Measurements from ENCODE around the gene CDC42EP1. TPM values are rescaled to one million over a fixed set of nuclear protein-coding genes. Genes with fewer than 3 reads are reported as not detected.

CDC42EP1 gene
- polyA plus RNA-seq, 1 of the 3 experiments (the other 2 are of a cell fraction) = 24.9 TPM

GRCh38 chr22:37571258-37571991, 11.1 kb downstream of the CDC42EP1 start:
- H3K9me3 ChIP-seq = no peaks in the 10 kb centered on the region
- CTCF ChIA-PET = interaction anchor here (1.0 to 20.5 kb wide), 5 partner anchors 10 to 36 kb away, joined by 5 to 647 read pairs (median 9); partner anchors contain the start of gene GGA1
- DNase-seq = peak; percentile 38
- 66% methylated on average over 8 of the region's 16 CpGs for WGBS (ENCODE audit: low lambda C conversion rate)
- peaks cover 3 to 19% of the 10 kb centered on the region in 2 experiments for H3K36me3 ChIP-seq (replicated peaks in 1 of 2; ENCODE audit: control insufficient read depth in 1 of 2, insufficient read depth in 2 of 2, low read length in 1 of 2)
- POLR2A ChIA-PET = no interaction called here
- H3K4me2 ChIP-seq = no peak overlapping the region
- H3K79me2 ChIP-seq (ENCODE audit: insufficient read depth) = peaks cover 25% of the 10 kb centered on the region
- H3K9me2 ChIP-seq = no peaks in the 10 kb centered on the region
- H3K4me1 ChIP-seq (ENCODE audit: control insufficient read depth in 1 of 2, insufficient read depth in 2 of 2, low read depth in 1 of 2, low read length in 1 of 2) = no peaks in the 10 kb centered on the region; a peak in 1 of 4 replicates
- peaks cover 51% of the 10 kb centered on the region for H4K20me1 ChIP-seq (ENCODE audit: insufficient read depth)
- no peak overlapping the region for H2AFZ ChIP-seq (ENCODE audit: low read depth)
- H3F3A ChIP-seq (replicated peaks; ENCODE audit: insufficient read depth) = peaks cover 7% of the 10 kb centered on the region
- H3K4me3 ChIP-seq (ENCODE audit: low read depth in 2 of 2, low read length in 1 of 2) = no peak overlapping the region
- no peaks in the 10 kb centered on the region for H3K27me3 ChIP-seq (ENCODE audit: insufficient read depth)
- H3K9ac ChIP-seq = no peak overlapping the region
- TF ChIP-seq PBX3 (IDR thresholded peaks at IDR 0.05) = 0 out of 2 replicates have a peak, but pooled peaks have one; percentile 26
- TF ChIP-seq FOXM1 (IDR thresholded peaks at IDR 0.05; ENCODE audit: low read depth) = no peak
- TF ChIP-seq CTCF (IDR thresholded peaks at IDR 0.05) = peak; percentile 31; the same call in 1 of the 2 replicates
- no peak for TF ChIP-seq GABPA (IDR thresholded peaks at IDR 0.05; ENCODE audit: low read depth)
- TF ChIP-seq JUND (IDR thresholded peaks at IDR 0.05) = peak; percentile 5; the same call in 1 of the 2 replicates
- H3K27ac ChIP-seq (ENCODE audit: low read depth in 2 of 2, low read length in 1 of 2) = no peak overlapping the region

- no peaks in the 10 kb centered on the region; a peak in 1 of 4 replicates for H3K4me1 ChIP-seq (ENCODE audit: control insufficient read depth in 1 of 2, insufficient read depth in 2 of 2, low read depth in 1 of 2, low read length in 1 of 2)
- ChIA-PET POLR2A (no interaction called here), CTCF (interaction anchor here (1.0 to 20.5 kb wide), 3 partner anchors 10 to 27 kb away, joined by 5 to 647 read pairs (median 13); no protein-coding TSS in a partner anchor)
- peaks cover 7% of the 10 kb centered on the region for H3F3A ChIP-seq (replicated peaks; ENCODE audit: insufficient read depth)
- WGBS (ENCODE audit: low lambda C conversion rate) = 91% methylated on average over 8 of the region's 8 CpGs
- H3K4me2 ChIP-seq = no peak overlapping the region
- no peak overlapping the region for H3K27ac ChIP-seq (ENCODE audit: low read depth in 2 of 2, low read length in 1 of 2)
- no peak overlapping the region for H3K4me3 ChIP-seq (ENCODE audit: low read depth in 2 of 2, low read length in 1 of 2)
- DNase-seq = no peak
- no peak overlapping the region for H3K9ac ChIP-seq
- peaks cover 20% of the 10 kb centered on the region for H3K79me2 ChIP-seq (ENCODE audit: insufficient read depth)
- H3K9me3 ChIP-seq = no peaks in the 10 kb centered on the region
- H2AFZ ChIP-seq (ENCODE audit: low read depth) = no peak overlapping the region
- H3K36me3 ChIP-seq (replicated peaks in 1 of 2; ENCODE audit: control insufficient read depth in 1 of 2, insufficient read depth in 2 of 2, low read length in 1 of 2) = peaks cover 3 to 14% of the 10 kb centered on the region in 2 experiments
- H3K27me3 ChIP-seq (ENCODE audit: insufficient read depth) = no peaks in the 10 kb centered on the region
- peaks cover 46% of the 10 kb centered on the region for H4K20me1 ChIP-seq (ENCODE audit: insufficient read depth)
- no peaks in the 10 kb centered on the region for H3K9me2 ChIP-seq
- TF ChIP-seq RAD21 (IDR thresholded peaks at IDR 0.05; ENCODE audit: low read length) = no peak
- TF ChIP-seq ELF1 (IDR thresholded peaks at IDR 0.05) = no peak
- no peak for TF ChIP-seq GABPA (IDR thresholded peaks at IDR 0.05; ENCODE audit: low read depth)
- TF ChIP-seq REST (IDR thresholded peaks at IDR 0.05; ENCODE audit: low read depth, low read length) = no peak
- no peak for TF ChIP-seq NFIC (IDR thresholded peaks at IDR 0.05; ENCODE audit: borderline replicate concordance)
- no peak for TF ChIP-seq CHD2 (IDR thresholded peaks at IDR 0.05; ENCODE audit: low read length, partially characterized antibody)
- no peak for TF ChIP-seq IRF3 (IDR thresholded peaks at IDR 0.05; ENCODE audit: low read depth, low read length)
- TF ChIP-seq EZH2phosphoT487 (IDR thresholded peaks at IDR 0.05; ENCODE audit: borderline replicate concordance, low read depth) = no peak
- no peak for TF ChIP-seq TEAD4 (IDR thresholded peaks at IDR 0.05; ENCODE audit: borderline replicate concordance, insufficient read depth)
- no peak for TF ChIP-seq MXI1 (IDR thresholded peaks at IDR 0.05; ENCODE audit: low read depth, low read length)
- no peak for TF ChIP-seq NRF1 (IDR thresholded peaks at IDR 0.05; ENCODE audit: low read depth, low read length)
- TF ChIP-seq RXRA (IDR thresholded peaks at IDR 0.05; ENCODE audit: borderline replicate concordance, low read depth) = no peak
- no peak for TF ChIP-seq SIN3A (IDR thresholded peaks at IDR 0.05; ENCODE audit: borderline replicate concordance, low read depth, low read length)
- no peak for TF ChIP-seq MAX (IDR thresholded peaks at IDR 0.05; ENCODE audit: low read depth)
Measured at GRCh38 chr22:37571992-37572373, 11.7 kb downstream of the CDC42EP1 start.

All from SK-N-SH (cell line).